PFSK-1 (cell line): Measurements from ENCODE around the gene MEF2D.

ENCODE experiments used
- POLR2AphosphoS5 ChIP-seq: IDR thresholded peaks from 2 replicates; pipeline ENCODE4 v1.6.1; 2012; ENCODE audit warnings: low read depth, mild to moderate bottlenecking, control low read depth, low read length, moderate library complexity
- REST ChIP-seq, 2 experiments: IDR thresholded peaks; 2 replicates each; pipeline versions ENCODE4 v1.6.1 to v1.8.0; 2011 to 2012; ENCODE audit warnings: low read depth in 2 of 2, low read length in 2 of 2, control low read depth in 1 of 2, inconsistent platforms in 1 of 2, mild to moderate bottlenecking in 1 of 2, moderate library complexity in 1 of 2; ENCODE audit not compliant: insufficient read depth in 1 of 2
- SIN3A ChIP-seq: IDR thresholded peaks from 2 replicates; pipeline ENCODE4 v1.6.1; 2012; ENCODE audit warnings: mild to moderate bottlenecking, low read length, moderate library complexity, borderline replicate concordance; ENCODE audit not compliant: insufficient read depth
- TAF1 ChIP-seq: IDR thresholded peaks from 2 replicates; pipeline ENCODE4 v1.6.1; 2012; ENCODE audit warnings: low read length, control low read depth, borderline replicate concordance; ENCODE audit not compliant: insufficient read depth

GRCh38 chr1:156429313-156430060 is 71.1 kb downstream of the MEF2D start:
- TF ChIP-seq POLR2AphosphoS5 = no peak
- TF ChIP-seq TAF1 = no peak
- no peak for TF ChIP-seq REST (IDR thresholded peaks at IDR 0.05; ENCODE audit: insufficient read depth in 1 of 2, low read depth in 2 of 2, low read length in 2 of 2)
- TF ChIP-seq SIN3A = no peak
